Mesodermal cell (in vitro differentiated cells): ENCODE results near the gene CYP2A13.
A peak's percentile ranks its signal among the peaks of the same experiment; 100 is the strongest.
"Not testable (repeated sequence)": the region's sequence is repeated elsewhere in the genome, so short reads cannot be mapped to it uniquely, and the experiment has no call there.

Experiments
- H3K27ac ChIP-seq: 2 replicates; pipeline ENCODE4 v1.7.0; 2013; ENCODE audit warnings: mild to moderate bottlenecking, low read depth, low read length, moderate library complexity; ENCODE audit not compliant: severe bottlenecking
- H3K36me3 ChIP-seq: 2 replicates; pipeline ENCODE4 v1.7.1; 2013; ENCODE audit warnings: mild to moderate bottlenecking, low read length, moderate library complexity; ENCODE audit not compliant: control insufficient read depth, insufficient read depth
- H3K4me1 ChIP-seq: one replicate; pipeline ENCODE4 v1.7.1; 2013; ENCODE audit warnings: mild to moderate bottlenecking, low read length; ENCODE audit not compliant: insufficient read depth, control insufficient read depth, poor library complexity, severe bottlenecking
- H3K4me3 ChIP-seq: 2 replicates; pipeline ENCODE4 v1.7.0; 2013; ENCODE audit warnings: low read length, control low read depth, mild to moderate bottlenecking; ENCODE audit not compliant: insufficient read depth, poor library complexity, severe bottlenecking; ENCODE audit errors: extremely low read depth
- H3K9me3 ChIP-seq: 2 replicates; pipeline ENCODE4 v1.7.1; 2013; ENCODE audit warnings: mild to moderate bottlenecking, low read length, moderate library complexity; ENCODE audit not compliant: control insufficient read depth
- WGBS, 2 experiments: methylation state at CpG; one replicate each; pipeline ENCODE4 v1.1.5; 2013; ENCODE audit warnings: missing lambda C conversion rate in 2 of 2; ENCODE audit not compliant: insufficient coverage in 2 of 2; 5-methylcytosine and 5-hydroxymethylcytosine counted together

The CYP2A13 gene

GRCh38 chr19:41134616-41135015 lies 46.4 kb downstream of the CYP2A13 start:
- no peaks in the 10 kb centered on the region for H3K4me1 ChIP-seq
- H3K9me3 ChIP-seq = no peaks in the 10 kb centered on the region
- no peaks in the 10 kb centered on the region for H3K36me3 ChIP-seq
- WGBS, 2 experiments = 98% methylated on average over 9 of the region's 20 CpGs; no CpG with 5 or more reads in 1 of the 2 experiments
- H3K27ac ChIP-seq = no peak overlapping the region
- no peak overlapping the region for H3K4me3 ChIP-seq

GRCh38 chr19:41135390-41136384 lies 47.4 kb downstream of the CYP2A13 start:
- H3K9me3 ChIP-seq, H3K36me3 ChIP-seq, H3K27ac ChIP-seq, H3K4me1 ChIP-seq: not testable (repeated sequence)
- 33 to 45% methylated on average over 27 to 45 of the region's 76 CpGs for WGBS, 2 experiments
- H3K4me3 ChIP-seq = peak overlapping the region; percentile 23

GRCh38 chr19:41136636-41137455 lies 48.6 kb downstream of the CYP2A13 start:
- no peaks in the 10 kb centered on the region for H3K36me3 ChIP-seq
- H3K27ac ChIP-seq = no peak overlapping the region
- no peak overlapping the region for H3K4me3 ChIP-seq
- H3K9me3 ChIP-seq = no peaks in the 10 kb centered on the region
- 93 to 98% methylated on average over 21 to 30 of the region's 31 CpGs for WGBS, 2 experiments
- H3K4me1 ChIP-seq = no peaks in the 10 kb centered on the region

GRCh38 chr19:41144403-41144802 lies 56.2 kb downstream of the CYP2A13 start:
- H3K27ac ChIP-seq = no peak overlapping the region
- H3K4me3 ChIP-seq = no peak overlapping the region
- WGBS, 2 experiments = 47 to 55% methylated on average over 4 to 5 of the region's 7 CpGs
- no peaks in the 10 kb centered on the region for H3K4me1 ChIP-seq
- H3K36me3 ChIP-seq = no peaks in the 10 kb centered on the region
- no peaks in the 10 kb centered on the region for H3K9me3 ChIP-seq
